ENCODE data around the gene LRRC55.
"Not testable (repeated sequence)": the region's sequence is repeated elsewhere in the genome, so short reads cannot be mapped to it uniquely, and the experiment has no call there.

LRRC55 gene

DNA sequence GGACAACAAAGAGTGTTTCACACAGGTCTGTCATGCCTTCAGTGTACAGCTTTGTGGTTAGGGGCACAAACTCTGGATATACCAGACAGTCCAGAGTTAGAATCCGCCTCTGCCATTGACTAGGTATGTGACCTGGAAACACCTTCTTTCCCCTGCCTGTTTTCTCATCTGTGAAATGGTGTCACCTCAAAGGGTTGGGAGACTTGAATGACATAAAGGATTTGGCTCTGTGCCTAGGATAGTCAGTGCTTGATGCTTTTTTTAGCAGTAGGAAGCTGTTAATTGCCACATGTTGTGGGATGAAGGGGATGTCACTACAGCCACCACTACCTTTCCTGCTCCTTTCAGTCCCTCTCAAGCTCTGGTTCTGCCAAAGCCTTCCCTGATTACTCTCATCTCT, 17.4 kb upstream of the LRRC55 start:
- Histone ChIP-seq H3K9me3 (ENCODE audit: severe bottlenecking) (no peaks in the 10 kb centered on the region), H3K27ac (ENCODE audit: poor library complexity, severe bottlenecking) (no peak overlapping the region), H3K36me3 (ENCODE audit: low read depth) (no peaks in the 10 kb centered on the region), H3K4me3 (ENCODE audit: severe bottlenecking) (no peak overlapping the region), H3K27me3 (ENCODE audit: insufficient read depth, poor library complexity, severe bottlenecking) (no peaks in the 10 kb centered on the region), H3K4me1 (ENCODE audit: insufficient read depth, poor library complexity, severe bottlenecking) (no peaks in the 10 kb centered on the region)
- ATAC-seq (ENCODE audit: low read depth) (no peak), DNase-seq (ENCODE audit: low spot score) (no peak)
- TF ChIP-seq, protein P1, sequence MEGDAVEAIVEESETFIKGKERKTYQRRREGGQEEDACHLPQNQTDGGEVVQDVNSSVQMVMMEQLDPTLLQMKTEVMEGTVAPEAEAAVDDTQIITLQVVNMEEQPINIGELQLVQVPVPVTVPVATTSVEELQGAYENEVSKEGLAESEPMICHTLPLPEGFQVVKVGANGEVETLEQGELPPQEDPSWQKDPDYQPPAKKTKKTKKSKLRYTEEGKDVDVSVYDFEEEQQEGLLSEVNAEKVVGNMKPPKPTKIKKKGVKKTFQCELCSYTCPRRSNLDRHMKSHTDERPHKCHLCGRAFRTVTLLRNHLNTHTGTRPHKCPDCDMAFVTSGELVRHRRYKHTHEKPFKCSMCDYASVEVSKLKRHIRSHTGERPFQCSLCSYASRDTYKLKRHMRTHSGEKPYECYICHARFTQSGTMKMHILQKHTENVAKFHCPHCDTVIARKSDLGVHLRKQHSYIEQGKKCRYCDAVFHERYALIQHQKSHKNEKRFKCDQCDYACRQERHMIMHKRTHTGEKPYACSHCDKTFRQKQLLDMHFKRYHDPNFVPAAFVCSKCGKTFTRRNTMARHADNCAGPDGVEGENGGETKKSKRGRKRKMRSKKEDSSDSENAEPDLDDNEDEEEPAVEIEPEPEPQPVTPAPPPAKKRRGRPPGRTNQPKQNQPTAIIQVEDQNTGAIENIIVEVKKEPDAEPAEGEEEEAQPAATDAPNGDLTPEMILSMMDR (IDR thresholded peaks at IDR 0.05; ENCODE audit: poor library complexity, severe bottlenecking), result no peak

DNA sequence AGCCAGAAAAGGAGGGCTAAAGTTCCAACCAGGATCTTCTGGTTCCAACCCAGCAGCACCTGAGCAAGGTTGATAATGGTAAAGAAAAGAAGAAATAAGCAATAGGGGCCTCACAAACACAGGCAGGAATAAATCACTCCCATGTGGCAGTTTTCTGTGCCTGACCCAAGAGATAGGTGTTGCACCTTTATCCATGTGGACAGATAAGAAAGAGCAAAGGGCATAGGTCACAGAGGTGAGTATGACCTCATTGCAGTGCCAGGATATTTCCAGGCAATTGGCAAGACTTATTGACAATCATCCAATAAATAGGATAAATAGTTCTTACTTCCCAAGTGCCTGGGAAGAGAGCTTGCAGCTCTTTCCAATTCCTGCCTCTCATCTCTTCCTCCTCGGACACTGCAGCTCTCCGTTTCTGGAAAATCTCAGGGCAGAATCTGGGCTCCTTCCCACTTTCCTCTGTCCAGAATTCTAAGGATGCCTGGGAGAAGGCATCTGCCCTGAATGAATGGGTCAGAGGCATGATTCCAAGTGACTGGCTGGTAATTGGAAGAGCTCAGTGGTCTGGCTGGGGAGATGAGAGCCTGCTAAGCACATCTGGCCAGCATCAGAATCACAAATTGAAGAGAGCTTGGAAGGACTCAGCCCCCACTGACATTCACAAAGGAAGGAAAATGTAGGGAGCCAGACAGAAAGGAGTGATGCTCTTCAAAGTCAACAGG, 14.5 kb upstream of the LRRC55 start:
- Histone ChIP-seq H3K27me3 (ENCODE audit: insufficient read depth, poor library complexity, severe bottlenecking) (no peaks in the 10 kb centered on the region), H3K4me3 (ENCODE audit: severe bottlenecking) (no peak overlapping the region), H3K27ac (ENCODE audit: poor library complexity, severe bottlenecking) (no peak overlapping the region), H3K36me3 (ENCODE audit: low read depth) (no peaks in the 10 kb centered on the region), H3K9me3 (ENCODE audit: severe bottlenecking) (no peaks in the 10 kb centered on the region), H3K4me1 (ENCODE audit: insufficient read depth, poor library complexity, severe bottlenecking) (no peaks in the 10 kb centered on the region)
- DNase-seq (ENCODE audit: low spot score) (no peak), ATAC-seq (ENCODE audit: low read depth) (no peak)
- TF ChIP-seq, protein P1 (IDR thresholded peaks at IDR 0.05; ENCODE audit: poor library complexity, severe bottlenecking), result no peak

DNA sequence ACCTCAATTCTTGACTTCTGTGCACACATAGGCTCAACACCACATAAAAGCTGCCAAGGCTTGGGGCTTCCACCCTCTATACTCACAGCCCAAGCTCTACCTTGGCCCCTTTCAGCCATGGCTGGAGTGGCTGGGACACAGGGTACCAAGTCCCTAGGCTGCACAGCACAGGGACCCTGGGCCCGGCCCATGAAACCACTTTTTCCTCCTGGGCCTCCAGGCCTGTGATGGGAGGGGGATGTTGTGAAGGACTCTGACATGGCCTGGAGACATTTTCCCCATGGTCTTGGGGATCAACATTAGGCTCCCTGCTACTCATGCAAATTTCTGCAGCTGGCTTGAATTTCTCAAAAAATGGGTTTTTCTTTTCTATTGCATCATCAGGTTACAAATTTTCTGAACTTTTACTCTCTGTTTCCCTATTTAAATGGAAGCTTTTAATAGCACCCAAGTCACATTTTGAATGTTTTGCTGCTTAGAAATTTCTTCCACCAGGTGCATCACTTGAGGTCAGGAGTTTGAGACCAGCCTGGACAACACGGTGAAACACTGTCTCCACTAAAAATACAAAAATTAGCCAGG, 11.9 kb upstream of the LRRC55 start:
- not testable (repeated sequence) for H3K9me3 ChIP-seq (ENCODE audit: severe bottlenecking); H3K4me1 ChIP-seq (ENCODE audit: insufficient read depth, poor library complexity, severe bottlenecking); H3K4me3 ChIP-seq (ENCODE audit: severe bottlenecking); H3K36me3 ChIP-seq (ENCODE audit: low read depth); H3K27me3 ChIP-seq (ENCODE audit: insufficient read depth, poor library complexity, severe bottlenecking); ATAC-seq (ENCODE audit: low read depth); DNase-seq (ENCODE audit: low spot score); H3K27ac ChIP-seq (ENCODE audit: poor library complexity, severe bottlenecking)

DNA sequence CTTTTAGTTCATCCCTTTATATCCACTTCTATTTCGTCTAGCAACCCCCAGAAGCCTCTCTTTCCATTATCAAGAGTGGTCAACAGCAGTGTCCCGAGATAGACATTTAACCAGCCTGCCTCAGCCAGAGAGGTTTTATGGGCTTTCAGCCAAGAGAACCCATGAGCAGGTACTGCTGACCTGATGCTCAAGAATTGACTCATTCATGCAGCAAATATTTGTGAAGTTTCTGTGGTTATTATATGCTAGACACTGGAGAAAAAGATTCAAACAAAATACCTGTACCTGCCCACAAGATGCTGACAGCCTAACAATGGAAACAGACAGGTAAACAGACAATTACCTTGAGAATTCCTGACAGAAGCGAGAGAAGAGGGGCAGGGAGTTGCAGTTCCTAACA, 9.7 kb upstream of the LRRC55 start:
- TF ChIP-seq, protein P1 (IDR thresholded peaks at IDR 0.05; ENCODE audit: poor library complexity, severe bottlenecking), result no peak
- H3K27ac ChIP-seq (ENCODE audit: poor library complexity, severe bottlenecking), result no peak overlapping the region
- H3K27me3 ChIP-seq (ENCODE audit: insufficient read depth, poor library complexity, severe bottlenecking), result no peaks in the 10 kb centered on the region
- no peaks in the 10 kb centered on the region for H3K9me3 ChIP-seq (ENCODE audit: severe bottlenecking)
- no peak for DNase-seq (ENCODE audit: low spot score)
- H3K4me1 ChIP-seq (ENCODE audit: insufficient read depth, poor library complexity, severe bottlenecking), result no peaks in the 10 kb centered on the region
- no peak overlapping the region for H3K4me3 ChIP-seq (ENCODE audit: severe bottlenecking)
- no peaks in the 10 kb centered on the region for H3K36me3 ChIP-seq (ENCODE audit: low read depth)
- no peak; the same call in 2 of the 3 replicates for ATAC-seq (ENCODE audit: low read depth)

DNA sequence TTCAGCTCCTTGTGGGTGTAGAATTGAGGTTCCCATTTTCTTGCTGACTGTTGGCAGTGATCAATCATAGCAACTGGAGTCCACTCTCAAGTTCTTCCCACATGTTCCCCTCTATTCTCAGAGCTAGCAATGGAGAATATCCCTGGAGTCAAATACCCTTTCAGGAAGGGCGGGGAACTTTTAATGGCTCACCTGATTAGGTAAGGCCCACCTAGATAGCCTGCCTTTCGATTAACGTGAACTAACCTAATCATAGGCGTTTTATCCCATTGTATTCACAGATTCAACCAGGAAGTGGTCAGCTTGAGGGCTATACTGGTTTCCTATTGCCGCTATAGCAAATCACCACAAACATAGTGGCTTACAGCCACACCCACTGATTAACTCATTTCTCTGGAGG, 7.1 kb upstream of the LRRC55 start:
- no peaks in the 10 kb centered on the region for H3K27me3 ChIP-seq (ENCODE audit: insufficient read depth, poor library complexity, severe bottlenecking)
- TF ChIP-seq, protein P1 (IDR thresholded peaks at IDR 0.05; ENCODE audit: poor library complexity, severe bottlenecking), result no peak
- no peak overlapping the region for H3K4me3 ChIP-seq (ENCODE audit: severe bottlenecking)
- H3K4me1 ChIP-seq (ENCODE audit: insufficient read depth, poor library complexity, severe bottlenecking), result no peaks in the 10 kb centered on the region
- no peak for ATAC-seq (ENCODE audit: low read depth)
- no peaks in the 10 kb centered on the region for H3K9me3 ChIP-seq (ENCODE audit: severe bottlenecking)
- no peaks in the 10 kb centered on the region for H3K36me3 ChIP-seq (ENCODE audit: low read depth)
- H3K27ac ChIP-seq (ENCODE audit: poor library complexity, severe bottlenecking), result no peak overlapping the region
- no peak for DNase-seq (ENCODE audit: low spot score)
